NB4 (cell line): ENCODE data around the gene DCP1B.

Experiments
- DNase-seq: peaks from one replicate; pipeline ENCODE4 v3.0.0; 2010; ENCODE audit warnings: low read depth
- H3K4me3 ChIP-seq: one replicate; pipeline ENCODE4 v1.5.1; 2011; ENCODE audit warnings: mild to moderate bottlenecking, low read depth, low read length, moderate library complexity
- MYC ChIP-seq: IDR thresholded peaks from 2 replicates; pipeline ENCODE4 v1.6.1; 2011; ENCODE audit warnings: low read depth, low read length
- POLR2A ChIP-seq: IDR thresholded peaks from 2 replicates; pipeline ENCODE4 v1.6.1; 2011; ENCODE audit warnings: mild to moderate bottlenecking; ENCODE audit not compliant: insufficient read length; ENCODE audit errors: extremely low read depth
- TF ChIP-seq, protein P1 (sequence below): IDR thresholded peaks from 2 replicates; pipeline ENCODE4 v1.6.1; 2011; ENCODE audit warnings: low read depth, low read length
- TF ChIP-seq, protein P2 (sequence below): IDR thresholded peaks from one replicate; pipeline ENCODE4 v1.5.1; 2012; ENCODE audit warnings: low read depth, low read length

The DCP1B gene

DNA sequence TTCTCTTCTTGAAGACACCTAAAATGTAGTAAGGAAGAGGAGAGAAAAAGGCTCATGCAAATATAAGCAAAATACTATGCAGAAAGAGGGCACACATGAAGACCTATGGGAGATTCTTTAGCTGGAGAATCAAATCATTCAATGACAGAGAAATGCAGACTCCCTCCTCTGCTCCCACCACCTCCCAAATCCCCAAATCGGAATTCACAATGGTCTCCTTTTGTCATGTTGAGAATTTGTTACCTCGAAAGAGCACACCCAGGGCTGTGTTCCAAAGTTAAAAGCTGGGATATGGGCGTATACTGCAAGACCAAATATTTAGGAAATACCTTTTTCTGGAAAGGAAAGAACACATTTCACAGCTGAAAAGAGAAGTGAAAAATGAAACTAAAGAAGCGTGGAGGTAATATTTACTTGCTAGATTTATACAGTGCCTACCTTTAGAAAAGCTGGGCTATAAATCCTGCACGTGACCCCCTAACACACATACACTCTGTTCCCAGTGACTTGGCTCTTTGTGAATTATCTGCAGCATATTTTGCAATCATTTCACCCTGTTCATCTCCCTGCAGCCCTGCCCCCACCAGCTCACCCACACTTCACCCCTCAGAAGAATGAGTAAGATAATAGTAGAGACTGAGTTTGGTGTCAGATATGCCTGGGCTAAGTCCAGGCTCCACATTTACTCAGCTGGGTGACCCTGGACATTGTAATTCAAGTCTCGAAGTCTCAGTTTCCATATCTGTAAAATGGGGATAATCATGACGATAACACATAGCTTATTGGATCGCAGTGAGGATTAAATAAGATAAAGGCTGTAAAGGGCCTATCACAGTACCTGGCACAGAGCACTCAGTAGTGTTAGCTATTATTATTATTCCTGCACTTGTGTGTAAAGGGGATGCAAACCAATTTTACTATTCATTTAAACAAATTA is 45.6 kb upstream of the DCP1B start:
- H3K4me3 ChIP-seq = no peak overlapping the region
- DNase-seq = peak; percentile 22
- TF ChIP-seq, protein P1, sequence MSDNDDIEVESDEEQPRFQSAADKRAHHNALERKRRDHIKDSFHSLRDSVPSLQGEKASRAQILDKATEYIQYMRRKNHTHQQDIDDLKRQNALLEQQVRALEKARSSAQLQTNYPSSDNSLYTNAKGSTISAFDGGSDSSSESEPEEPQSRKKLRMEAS = no peak
- TF ChIP-seq, protein P2, sequence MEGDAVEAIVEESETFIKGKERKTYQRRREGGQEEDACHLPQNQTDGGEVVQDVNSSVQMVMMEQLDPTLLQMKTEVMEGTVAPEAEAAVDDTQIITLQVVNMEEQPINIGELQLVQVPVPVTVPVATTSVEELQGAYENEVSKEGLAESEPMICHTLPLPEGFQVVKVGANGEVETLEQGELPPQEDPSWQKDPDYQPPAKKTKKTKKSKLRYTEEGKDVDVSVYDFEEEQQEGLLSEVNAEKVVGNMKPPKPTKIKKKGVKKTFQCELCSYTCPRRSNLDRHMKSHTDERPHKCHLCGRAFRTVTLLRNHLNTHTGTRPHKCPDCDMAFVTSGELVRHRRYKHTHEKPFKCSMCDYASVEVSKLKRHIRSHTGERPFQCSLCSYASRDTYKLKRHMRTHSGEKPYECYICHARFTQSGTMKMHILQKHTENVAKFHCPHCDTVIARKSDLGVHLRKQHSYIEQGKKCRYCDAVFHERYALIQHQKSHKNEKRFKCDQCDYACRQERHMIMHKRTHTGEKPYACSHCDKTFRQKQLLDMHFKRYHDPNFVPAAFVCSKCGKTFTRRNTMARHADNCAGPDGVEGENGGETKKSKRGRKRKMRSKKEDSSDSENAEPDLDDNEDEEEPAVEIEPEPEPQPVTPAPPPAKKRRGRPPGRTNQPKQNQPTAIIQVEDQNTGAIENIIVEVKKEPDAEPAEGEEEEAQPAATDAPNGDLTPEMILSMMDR = no peak
- TF ChIP-seq MYC (no peak), POLR2A (no peak)

DNA sequence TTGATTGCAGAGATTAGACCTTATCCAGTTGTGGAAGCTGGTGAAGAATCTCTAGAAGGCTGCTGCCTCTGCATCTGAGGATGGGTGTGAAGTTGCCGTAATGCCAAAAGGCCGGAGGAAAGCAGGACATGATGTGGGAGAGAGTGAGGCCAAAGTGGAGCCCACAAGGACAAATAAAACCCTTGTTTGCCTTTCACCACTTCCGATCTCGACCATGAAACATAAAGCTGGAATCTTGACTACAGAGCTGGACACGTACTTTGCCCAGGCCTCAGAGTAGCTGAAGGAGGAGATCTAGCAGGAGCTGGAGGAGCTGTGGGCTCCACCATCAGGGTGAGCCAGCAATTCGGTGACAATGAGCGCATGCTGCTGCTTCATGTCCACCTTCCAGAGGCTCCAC is 43.5 kb upstream of the DCP1B start:
- no peak overlapping the region for H3K4me3 ChIP-seq
- no peak for DNase-seq
- TF ChIP-seq MYC (no peak), POLR2A (no peak)
- TF ChIP-seq, protein P1 = no peak
- TF ChIP-seq, protein P2 = no peak

- TF ChIP-seq, protein P2 = no peak
- no peak for TF ChIP-seq MYC
- TF ChIP-seq, protein P1 = no peak
- TF ChIP-seq POLR2A = no peak
- no peak overlapping the region for H3K4me3 ChIP-seq
- no peak for DNase-seq
Observed at GRCh38 chr12:2046957-2047356, 42.7 kb upstream of the DCP1B start.

- DNase-seq = no peak
- TF ChIP-seq MYC (no peak), POLR2A (no peak)
- TF ChIP-seq, protein P1 = no peak
- TF ChIP-seq, protein P2 = no peak
- H3K4me3 ChIP-seq = no peak overlapping the region
Observed at GRCh38 chr12:2044165-2044564, 39.9 kb upstream of the DCP1B start.

DNA sequence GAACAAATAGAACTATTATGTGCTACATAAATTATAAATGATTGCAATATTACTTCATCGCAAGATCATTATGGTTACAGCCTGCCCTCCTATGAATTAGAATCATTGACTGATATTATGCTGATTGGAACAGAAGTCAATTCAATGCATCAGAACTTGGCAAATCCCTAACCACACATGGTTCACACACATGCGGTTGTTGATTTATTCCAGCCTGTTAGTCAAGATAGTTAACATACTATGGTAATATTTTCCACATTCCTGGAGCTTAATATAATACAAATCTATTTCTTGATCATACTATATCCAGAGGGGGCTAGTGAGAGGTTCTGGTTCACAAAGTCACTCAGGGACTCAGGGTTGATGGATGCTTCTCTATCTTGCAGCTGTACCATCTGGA is 38.8 kb upstream of the DCP1B start:
- no peak overlapping the region for H3K4me3 ChIP-seq
- TF ChIP-seq MYC = no peak
- no peak for TF ChIP-seq POLR2A
- TF ChIP-seq, protein P1 = no peak
- TF ChIP-seq, protein P2 = no peak
- no peak for DNase-seq
